ENCODE data around the gene PLXND1.

PLXND1 gene

GRCh38 chr3:129608087-129608935 is 1.8 kb upstream of the PLXND1 start:
- TF ChIP-seq TAF1 (IDR thresholded peaks at IDR 0.05; ENCODE audit: low read depth) (no peak), CREB1 (IDR thresholded peaks at IDR 0.05; ENCODE audit: low read depth) (no peak)
- TF ChIP-seq, protein P1, sequence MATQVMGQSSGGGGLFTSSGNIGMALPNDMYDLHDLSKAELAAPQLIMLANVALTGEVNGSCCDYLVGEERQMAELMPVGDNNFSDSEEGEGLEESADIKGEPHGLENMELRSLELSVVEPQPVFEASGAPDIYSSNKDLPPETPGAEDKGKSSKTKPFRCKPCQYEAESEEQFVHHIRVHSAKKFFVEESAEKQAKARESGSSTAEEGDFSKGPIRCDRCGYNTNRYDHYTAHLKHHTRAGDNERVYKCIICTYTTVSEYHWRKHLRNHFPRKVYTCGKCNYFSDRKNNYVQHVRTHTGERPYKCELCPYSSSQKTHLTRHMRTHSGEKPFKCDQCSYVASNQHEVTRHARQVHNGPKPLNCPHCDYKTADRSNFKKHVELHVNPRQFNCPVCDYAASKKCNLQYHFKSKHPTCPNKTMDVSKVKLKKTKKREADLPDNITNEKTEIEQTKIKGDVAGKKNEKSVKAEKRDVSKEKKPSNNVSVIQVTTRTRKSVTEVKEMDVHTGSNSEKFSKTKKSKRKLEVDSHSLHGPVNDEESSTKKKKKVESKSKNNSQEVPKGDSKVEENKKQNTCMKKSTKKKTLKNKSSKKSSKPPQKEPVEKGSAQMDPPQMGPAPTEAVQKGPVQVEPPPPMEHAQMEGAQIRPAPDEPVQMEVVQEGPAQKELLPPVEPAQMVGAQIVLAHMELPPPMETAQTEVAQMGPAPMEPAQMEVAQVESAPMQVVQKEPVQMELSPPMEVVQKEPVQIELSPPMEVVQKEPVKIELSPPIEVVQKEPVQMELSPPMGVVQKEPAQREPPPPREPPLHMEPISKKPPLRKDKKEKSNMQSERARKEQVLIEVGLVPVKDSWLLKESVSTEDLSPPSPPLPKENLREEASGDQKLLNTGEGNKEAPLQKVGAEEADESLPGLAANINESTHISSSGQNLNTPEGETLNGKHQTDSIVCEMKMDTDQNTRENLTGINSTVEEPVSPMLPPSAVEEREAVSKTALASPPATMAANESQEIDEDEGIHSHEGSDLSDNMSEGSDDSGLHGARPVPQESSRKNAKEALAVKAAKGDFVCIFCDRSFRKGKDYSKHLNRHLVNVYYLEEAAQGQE (IDR thresholded peaks at IDR 0.05; ENCODE audit: low read depth), result no peak
- TF ChIP-seq, protein P2, sequence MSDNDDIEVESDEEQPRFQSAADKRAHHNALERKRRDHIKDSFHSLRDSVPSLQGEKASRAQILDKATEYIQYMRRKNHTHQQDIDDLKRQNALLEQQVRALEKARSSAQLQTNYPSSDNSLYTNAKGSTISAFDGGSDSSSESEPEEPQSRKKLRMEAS (IDR thresholded peaks at IDR 0.05), result no peak
- TF ChIP-seq, protein P3, sequence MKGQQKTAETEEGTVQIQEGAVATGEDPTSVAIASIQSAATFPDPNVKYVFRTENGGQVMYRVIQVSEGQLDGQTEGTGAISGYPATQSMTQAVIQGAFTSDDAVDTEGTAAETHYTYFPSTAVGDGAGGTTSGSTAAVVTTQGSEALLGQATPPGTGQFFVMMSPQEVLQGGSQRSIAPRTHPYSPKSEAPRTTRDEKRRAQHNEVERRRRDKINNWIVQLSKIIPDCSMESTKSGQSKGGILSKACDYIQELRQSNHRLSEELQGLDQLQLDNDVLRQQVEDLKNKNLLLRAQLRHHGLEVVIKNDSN (IDR thresholded peaks at IDR 0.05), result no peak

- no peak for TF ChIP-seq TCF12 (IDR thresholded peaks at IDR 0.05; ENCODE audit: low read depth)
Measured at GRCh38 chr3:129607391-129608068, 1.1 kb upstream of the PLXND1 start.

DNA sequence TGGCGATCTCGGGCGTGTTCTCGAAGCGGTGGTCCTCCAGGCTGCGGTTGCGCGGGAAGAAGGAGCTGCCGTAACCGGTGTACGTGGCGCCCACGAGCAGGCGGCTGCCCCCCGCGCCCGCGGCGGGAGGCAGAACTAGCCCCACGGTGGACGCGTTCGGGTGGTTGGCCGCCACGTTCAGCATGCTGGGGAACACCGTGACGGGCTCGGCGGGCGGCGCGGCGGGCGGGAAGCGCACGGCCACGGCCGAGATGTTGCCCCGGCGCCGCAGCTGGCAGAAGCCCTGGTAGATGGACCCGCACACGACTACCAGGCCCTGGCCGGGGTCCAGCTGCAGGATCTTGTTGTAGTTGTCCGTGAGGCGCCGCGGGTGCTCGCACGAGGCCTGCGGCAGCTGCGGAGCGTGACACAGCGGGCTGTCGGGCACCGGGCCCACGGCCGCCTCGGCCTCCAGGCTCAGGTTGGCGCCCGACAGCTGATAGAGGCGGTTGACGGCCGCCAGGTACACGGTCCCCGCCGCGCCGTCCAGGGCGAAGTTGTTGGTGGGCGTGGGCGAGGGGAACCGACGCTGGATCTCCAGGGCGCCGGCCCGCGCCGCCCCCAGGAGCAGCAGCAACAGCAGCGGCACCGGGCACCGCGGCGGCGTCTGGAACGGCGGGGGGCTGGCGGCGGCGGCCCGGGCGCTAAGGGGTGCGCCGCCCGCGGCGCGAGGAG is 397 bp downstream of the PLXND1 start:
- TF ChIP-seq TEAD4 (IDR thresholded peaks at IDR 0.05) (no peak), FOXM1 (IDR thresholded peaks at IDR 0.05; ENCODE audit: borderline replicate concordance, low read depth) (no peak), CEBPB (IDR thresholded peaks at IDR 0.05) (no peak), TCF12 (IDR thresholded peaks at IDR 0.05; ENCODE audit: low read depth) (peak; percentile 34; the same call in 1 of the 2 replicates), EP300 (IDR thresholded peaks at IDR 0.05; ENCODE audit: borderline replicate concordance) (no peak), NFIC (IDR thresholded peaks at IDR 0.05) (peak; percentile 78), CREB1 (IDR thresholded peaks at IDR 0.05; ENCODE audit: low read depth) (no peak), EGR1 (IDR thresholded peaks at IDR 0.05) (peak; percentile 54; the same call in 1 of the 2 replicates)
- TF ChIP-seq, protein P1 (IDR thresholded peaks at IDR 0.05; ENCODE audit: low read depth), result no peak
- TF ChIP-seq, protein P2 (IDR thresholded peaks at IDR 0.05), result peak; percentile 74

- no peak for TF ChIP-seq TEAD4 (IDR thresholded peaks at IDR 0.05)
Measured at GRCh38 chr3:129605203-129605921, 1.1 kb downstream of the PLXND1 start.

DNA sequence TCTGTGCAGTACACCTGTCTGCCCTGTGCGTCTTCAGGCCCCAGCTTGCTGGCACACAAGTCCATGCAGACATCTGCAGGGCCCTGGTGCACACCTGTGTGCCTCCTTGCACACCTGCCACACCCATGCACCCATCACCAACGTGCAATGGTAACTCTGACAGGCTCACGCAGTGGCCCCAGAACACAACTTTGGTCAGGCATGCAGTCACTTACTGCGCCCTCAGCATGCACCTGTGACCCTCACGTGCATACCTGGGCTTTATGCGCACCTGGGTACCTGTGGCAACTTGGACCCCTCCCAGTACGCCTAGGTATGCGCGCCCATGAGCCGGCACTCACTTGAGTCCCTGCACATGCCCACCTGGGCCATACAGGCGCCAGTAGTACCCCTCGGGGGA is 1.7 kb downstream of the PLXND1 start:
- no peak for TF ChIP-seq FOXM1 (IDR thresholded peaks at IDR 0.05; ENCODE audit: borderline replicate concordance, low read depth)
- TF ChIP-seq, protein P2 (IDR thresholded peaks at IDR 0.05), result no peak
- TF ChIP-seq YY1 (IDR thresholded peaks at IDR 0.05; ENCODE audit: low read depth), result no peak
- TF ChIP-seq EP300 (IDR thresholded peaks at IDR 0.05; ENCODE audit: borderline replicate concordance), result no peak
- TF ChIP-seq EGR1 (IDR thresholded peaks at IDR 0.05), result no peak
- TF ChIP-seq CREB1 (IDR thresholded peaks at IDR 0.05; ENCODE audit: low read depth), result no peak
- TF ChIP-seq TEAD4 (IDR thresholded peaks at IDR 0.05), result no peak
- TF ChIP-seq TCF12 (IDR thresholded peaks at IDR 0.05; ENCODE audit: low read depth), result no peak
- TF ChIP-seq CEBPB (IDR thresholded peaks at IDR 0.05), result no peak
- TF ChIP-seq ZBTB7A (IDR thresholded peaks at IDR 0.05; ENCODE audit: low read depth), result no peak
- TF ChIP-seq RAD21 (IDR thresholded peaks at IDR 0.05; ENCODE audit: low read depth), result no peak

Data from Ishikawa (cell line).